CD14-positive monocyte (primary cell): Measurements from ENCODE around the gene PTGFRN. TPM values are rescaled to one million over a fixed set of nuclear protein-coding genes. Genes with fewer than 3 reads are reported as not detected.

Experiments used
- DNase-seq, 3 donors: peaks; one replicate each; pipeline ENCODE4 v3.0.0-alpha.2; 2011 to 2022
- H2AFZ ChIP-seq: 2 replicates; pipeline ENCODE4 v1.6.0; 2012; ENCODE audit warnings: mild to moderate bottlenecking, low read depth, low read length, inconsistent platforms; ENCODE audit not compliant: insufficient read depth, poor library complexity, severe bottlenecking
- H3K27ac ChIP-seq, 2 donors: 1 replicate in 1 of 2; 2 replicates in 1 of 2; pipeline ENCODE4 v1.5.1; 2012 to 2013; ENCODE audit warnings: low read length in 2 of 2, control low read depth in 1 of 2, inconsistent platforms in 1 of 2, low read depth in 1 of 2, mild to moderate bottlenecking in 1 of 2
- H3K27me3 ChIP-seq, 2 donors: one replicate each; pipeline versions ENCODE4 v1.6.0 to v1.6.1; 2011 to 2013; ENCODE audit warnings: low read length in 2 of 2; ENCODE audit not compliant: control insufficient read depth in 2 of 2, insufficient read depth in 2 of 2
- H3K36me3 ChIP-seq, 2 donors: replicated peaks in 1 of 2; 1 replicate in 1 of 2; 2 replicates in 1 of 2; pipeline versions ENCODE4 v1.5.1 to v1.6.1; 2012 to 2013; ENCODE audit warnings: low read length in 2 of 2, control low read depth in 1 of 2, inconsistent platforms in 1 of 2, mild to moderate bottlenecking in 1 of 2; ENCODE audit not compliant: insufficient read depth in 2 of 2, control insufficient read depth in 1 of 2
- H3K4me1 ChIP-seq, 2 donors: 1 replicate in 1 of 2; 2 replicates in 1 of 2; pipeline versions ENCODE4 v1.5.1 to v1.6.1; 2012 to 2013; ENCODE audit warnings: low read length in 2 of 2, control low read depth in 1 of 2, inconsistent platforms in 1 of 2, mild to moderate bottlenecking in 1 of 2, moderate library complexity in 1 of 2; ENCODE audit not compliant: insufficient read depth in 2 of 2, control insufficient read depth in 1 of 2
- H3K4me2 ChIP-seq: replicated peaks from 2 replicates; pipeline ENCODE3; 2012; ENCODE audit warnings: low read length, moderate library complexity, mild to moderate bottlenecking; ENCODE audit not compliant: poor library complexity, severe bottlenecking; ENCODE audit errors: extremely low read depth
- H3K4me3 ChIP-seq, 3 experiments: fragments of 200-600 bp in 1 of 3; sonication (generic) in 1 of 3; replicated peaks in 1 of 3; 1 replicate in 2 of 3; 2 replicates in 1 of 3; pipeline ENCODE4 v1.5.1; 2011 to 2013; ENCODE audit warnings: low read length in 3 of 3, mild to moderate bottlenecking in 3 of 3, control low read depth in 2 of 3, low read depth in 2 of 3, inconsistent platforms in 1 of 3, moderate library complexity in 1 of 3
- H3K79me2 ChIP-seq: 2 replicates; pipeline ENCODE4 v1.6.0; 2012; ENCODE audit warnings: mild to moderate bottlenecking, control low read depth, inconsistent platforms, low read length, moderate library complexity; ENCODE audit not compliant: insufficient read depth
- H3K9ac ChIP-seq: 2 replicates; pipeline ENCODE4 v1.6.0; 2017; ENCODE audit warnings: low read length, mild to moderate bottlenecking; ENCODE audit not compliant: insufficient read depth, poor library complexity, severe bottlenecking
- H3K9me3 ChIP-seq, 2 donors: replicated peaks in 1 of 2; 1 replicate in 1 of 2; 2 replicates in 1 of 2; pipeline versions ENCODE4 v1.5.1 to v1.6.1; 2012 to 2013; ENCODE audit warnings: low read length in 2 of 2, control low read depth in 1 of 2; ENCODE audit not compliant: control insufficient read depth in 1 of 2, insufficient read depth in 1 of 2
- H4K20me1 ChIP-seq: 2 replicates; pipeline ENCODE4 v1.6.0; 2012; ENCODE audit warnings: mild to moderate bottlenecking, low read length, control low read depth, moderate library complexity; ENCODE audit not compliant: insufficient read depth
- H3K27ac Mint-ChIP-seq, 7 donors: one replicate each; pipeline ENCODE4 v1.8.0; 2020; ENCODE audit warnings: mild to moderate bottlenecking in 7 of 7, mixed read lengths in 7 of 7, moderate library complexity in 6 of 7, inconsistent platforms in 2 of 7
- H3K27me3 Mint-ChIP-seq, 3 donors: one replicate each; pipeline ENCODE4 v1.8.0; 2021 to 2022; ENCODE audit warnings: low read depth in 3 of 3, mild to moderate bottlenecking in 3 of 3, mixed read lengths in 3 of 3, moderate library complexity in 3 of 3, inconsistent platforms in 1 of 3
- H3K36me3 Mint-ChIP-seq, 2 donors: one replicate each; pipeline ENCODE4 v1.8.0; 2020; ENCODE audit warnings: mixed read lengths in 2 of 2, inconsistent platforms in 1 of 2, mild to moderate bottlenecking in 1 of 2
- H3K4me1 Mint-ChIP-seq: one replicate; pipeline ENCODE4 v1.8.0; 2020; ENCODE audit warnings: mild to moderate bottlenecking, mixed read lengths
- H3K4me3 Mint-ChIP-seq, 2 donors: one replicate each; pipeline ENCODE4 v1.8.0; 2020; ENCODE audit warnings: mild to moderate bottlenecking in 2 of 2, mixed read lengths in 2 of 2, moderate library complexity in 1 of 2
- H3K9me3 Mint-ChIP-seq, 7 donors: one replicate each; pipeline ENCODE4 v1.8.0; 2020 to 2022; ENCODE audit warnings: mixed read lengths in 7 of 7, mild to moderate bottlenecking in 6 of 7, moderate library complexity in 6 of 7, inconsistent platforms in 2 of 7
- WGBS: methylation state at CpG from one replicate; pipeline ENCODE4 v1.1.5; 2013; ENCODE audit warnings: missing lambda C conversion rate; ENCODE audit not compliant: insufficient coverage; 5-methylcytosine and 5-hydroxymethylcytosine counted together
- intact Hi-C, 2 donors: fragments of 100-400 bp; cut with micrococcal nuclease; formaldehyde crosslinking; loops; one replicate each; pipeline versions ENCODE4 v1.15.0 to v1.15.1; 2023
- polyA plus RNA-seq, 3 donors: library from polyadenylated mRNA; depleted of rRNA in 1 of 3; unstranded in 2 of 3; stranded (reverse) in 1 of 3; fragments of 300-500 nt in 2 of 3; fragments of >200 nt in 1 of 3; fragmentation: Illumina TruSeq in 2 of 3; gene quantifications; 1 replicate in 2 of 3; 2 replicates in 1 of 3; pipeline ENCODE4 v1.2.3, GENCODE V29; 2012 to 2021
- TF ChIP-seq, protein P1 (sequence below): fragments of 200-600 bp; IDR thresholded peaks from one replicate; pipeline ENCODE4 v1.8.0; 2022; ENCODE audit warnings: antibody characterized with exemption, mild to moderate bottlenecking

The PTGFRN gene
- polyA plus RNA-seq, 3 donors, result 1.5 to 2.9 (median 1.6) TPM

DNA sequence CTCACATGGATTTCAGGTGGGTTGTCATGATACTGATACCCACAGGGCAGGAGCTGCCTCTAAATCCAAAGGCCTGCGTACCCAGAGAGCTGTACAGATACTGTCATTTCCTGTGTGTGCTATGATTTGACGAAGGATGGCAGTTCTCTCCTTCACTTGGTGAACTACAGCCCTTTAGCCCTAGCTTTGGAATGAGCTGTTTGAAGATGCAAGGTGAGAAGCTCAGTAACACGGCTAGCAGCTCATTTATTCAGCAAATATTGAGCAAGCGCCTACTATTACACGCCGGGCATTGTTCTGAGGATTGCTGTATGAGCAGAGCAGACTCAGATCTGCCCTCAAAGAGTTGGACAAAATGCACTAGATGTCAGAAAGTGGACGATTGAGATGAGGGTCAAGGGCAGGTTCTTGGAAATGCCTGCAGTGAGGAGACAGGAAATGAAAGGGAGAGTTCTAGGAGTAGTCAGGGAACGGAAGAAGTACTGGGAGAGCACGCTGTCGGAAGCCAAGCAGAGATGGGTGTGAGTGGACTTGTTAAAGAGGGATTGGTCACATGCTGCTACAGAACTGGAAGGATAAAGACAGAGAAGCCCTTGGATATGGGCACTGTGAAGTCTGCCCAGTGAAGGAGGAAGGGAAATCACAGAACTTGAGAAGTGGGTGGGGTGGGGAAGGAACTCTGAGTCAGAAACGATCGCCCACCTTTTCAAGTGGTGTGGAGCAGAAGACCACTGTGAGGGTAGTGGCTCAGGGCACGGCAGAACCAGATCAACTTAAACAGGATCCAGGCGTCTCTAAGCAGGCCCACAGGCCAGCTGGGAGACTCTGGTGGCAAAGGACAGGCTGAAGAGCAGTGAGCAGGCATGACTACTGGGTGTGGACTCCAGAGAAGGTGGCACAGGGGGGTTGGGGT lies 7.1 kb downstream of the PTGFRN start:
- intact Hi-C loops, result no loop called here
- Mint-ChIP-seq H3K9me3 (no peaks in the 10 kb centered on the region), H3K4me3 (no peak overlapping the region), H3K27me3 (peaks cover 0 to 3% (median 2%) of the 10 kb centered on the region in 3 donors), H3K36me3 (no peaks in the 10 kb centered on the region), H3K27ac (no peak overlapping the region), H3K4me1 (no peaks in the 10 kb centered on the region)
- Histone ChIP-seq H3K4me2 (no peak overlapping the region), H4K20me1 (no peaks in the 10 kb centered on the region), H3K27ac (no peak overlapping the region), H3K4me1 (no peaks in the 10 kb centered on the region), H3K9me3 (no peaks in the 10 kb centered on the region), H3K27me3 (peaks cover 14 to 18% of the 10 kb centered on the region in 2 donors), H3K36me3 (no peaks in the 10 kb centered on the region), H2AFZ (no peak overlapping the region), H3K79me2 (no peaks in the 10 kb centered on the region), H3K4me3 (no peak overlapping the region), H3K9ac (no peak overlapping the region)
- 78% methylated on average over 14 of the region's 14 CpGs for WGBS
- no peak for DNase-seq
- TF ChIP-seq, protein P1, sequence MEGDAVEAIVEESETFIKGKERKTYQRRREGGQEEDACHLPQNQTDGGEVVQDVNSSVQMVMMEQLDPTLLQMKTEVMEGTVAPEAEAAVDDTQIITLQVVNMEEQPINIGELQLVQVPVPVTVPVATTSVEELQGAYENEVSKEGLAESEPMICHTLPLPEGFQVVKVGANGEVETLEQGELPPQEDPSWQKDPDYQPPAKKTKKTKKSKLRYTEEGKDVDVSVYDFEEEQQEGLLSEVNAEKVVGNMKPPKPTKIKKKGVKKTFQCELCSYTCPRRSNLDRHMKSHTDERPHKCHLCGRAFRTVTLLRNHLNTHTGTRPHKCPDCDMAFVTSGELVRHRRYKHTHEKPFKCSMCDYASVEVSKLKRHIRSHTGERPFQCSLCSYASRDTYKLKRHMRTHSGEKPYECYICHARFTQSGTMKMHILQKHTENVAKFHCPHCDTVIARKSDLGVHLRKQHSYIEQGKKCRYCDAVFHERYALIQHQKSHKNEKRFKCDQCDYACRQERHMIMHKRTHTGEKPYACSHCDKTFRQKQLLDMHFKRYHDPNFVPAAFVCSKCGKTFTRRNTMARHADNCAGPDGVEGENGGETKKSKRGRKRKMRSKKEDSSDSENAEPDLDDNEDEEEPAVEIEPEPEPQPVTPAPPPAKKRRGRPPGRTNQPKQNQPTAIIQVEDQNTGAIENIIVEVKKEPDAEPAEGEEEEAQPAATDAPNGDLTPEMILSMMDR, result no peak

DNA sequence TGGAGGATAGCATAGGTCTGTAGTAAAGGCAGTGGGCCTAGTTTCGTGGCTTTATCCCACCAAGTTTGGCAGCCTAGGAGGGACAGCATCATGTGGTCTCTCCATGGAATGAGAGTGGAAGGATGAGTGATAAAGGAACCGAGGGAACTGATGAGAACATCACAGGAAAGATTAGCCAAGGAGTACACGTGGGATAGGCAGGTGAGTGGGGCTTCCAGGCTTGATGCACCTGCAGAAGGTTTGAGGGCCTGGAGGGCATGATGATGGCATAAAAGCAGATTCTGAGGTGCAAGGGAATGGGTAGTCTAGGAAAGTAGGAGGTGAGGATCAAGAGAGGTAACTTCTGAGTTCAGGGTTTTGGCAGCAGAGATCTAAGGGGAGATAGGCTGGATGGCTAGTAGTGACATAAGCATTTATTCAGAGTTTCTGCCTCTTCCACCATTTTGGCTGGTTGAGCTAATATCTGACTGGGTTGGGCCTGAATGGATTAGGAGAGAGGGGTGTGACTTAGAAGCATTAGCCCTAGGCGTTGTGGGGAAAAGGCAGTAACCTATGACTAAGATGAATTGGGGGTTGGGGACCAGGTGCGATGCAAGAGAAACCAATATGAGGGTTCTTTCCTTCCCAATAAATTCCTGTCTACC lies 9.1 kb downstream of the PTGFRN start:
- Histone ChIP-seq H3K4me3 (no peak overlapping the region), H3K36me3 (no peaks in the 10 kb centered on the region), H2AFZ (no peak overlapping the region), H3K9ac (no peak overlapping the region), H4K20me1 (no peaks in the 10 kb centered on the region), H3K4me1 (no peaks in the 10 kb centered on the region), H3K27ac (no peak overlapping the region), H3K9me3 (no peaks in the 10 kb centered on the region), H3K4me2 (no peak overlapping the region), H3K79me2 (no peaks in the 10 kb centered on the region), H3K27me3 (no peaks in the 10 kb centered on the region)
- TF ChIP-seq, protein P1, result no peak
- DNase-seq, result no peak
- Mint-ChIP-seq H3K4me1 (no peaks in the 10 kb centered on the region), H3K9me3 (no peaks in the 10 kb centered on the region), H3K4me3 (no peak overlapping the region), H3K27me3 (peaks cover 0 to 5% (median 3%) of the 10 kb centered on the region in 3 donors), H3K27ac (no peak overlapping the region), H3K36me3 (no peaks in the 10 kb centered on the region)
- 88% methylated on average over 3 of the region's 5 CpGs for WGBS
- intact Hi-C loops, result no loop called here
